Measurements from ENCODE around the gene TEC. TPM values are rescaled to one million over a fixed set of nuclear protein-coding genes. Genes with fewer than 3 reads are reported as not detected.

The TEC gene
- polyA plus RNA-seq, 1 donor from 2014 or later = not detected

GRCh38 chr4:48129307-48130014, 140.2 kb downstream of the TEC start:
- Histone ChIP-seq H2AFZ (ENCODE audit: low read depth, low read length) (no peak overlapping the region), H3F3A (ENCODE audit: insufficient read depth, low read length, poor library complexity, severe bottlenecking) (no peaks in the 10 kb centered on the region), H3K4me3 (ENCODE audit: low read length) (no peak overlapping the region), H4K20me1 (ENCODE audit: insufficient read depth) (no peaks in the 10 kb centered on the region), H3K9me2 (ENCODE audit: insufficient read depth, low read length) (no peaks in the 10 kb centered on the region), H3K9ac (ENCODE audit: low read length) (no peak overlapping the region), H3K36me3 (ENCODE audit: insufficient read depth, low read length) (no peaks in the 10 kb centered on the region), H3K27ac (ENCODE audit: low read length) (no peak overlapping the region), H3K27me3 (ENCODE audit: insufficient read depth, low read depth, low read length) (no peaks in the 10 kb centered on the region), H3K79me2 (replicated peaks; ENCODE audit: insufficient read depth, low read length) (no peaks in the 10 kb centered on the region), H3K4me2 (ENCODE audit: low read length) (no peak overlapping the region), H3K9me3 (ENCODE audit: low read length) (no peaks in the 10 kb centered on the region)
- TF ChIP-seq RAD21 (conservative IDR thresholded peaks at IDR 0.05) (no peak), TAF1 (IDR thresholded peaks at IDR 0.05; ENCODE audit: low read depth) (no peak), EZH2 (IDR thresholded peaks at IDR 0.05; ENCODE audit: borderline replicate concordance, insufficient read depth, low read length, poor library complexity, severe bottlenecking) (no peak), EP300 (conservative IDR thresholded peaks at IDR 0.05; ENCODE audit: poor library complexity, severe bottlenecking) (no peak), SMC3 (conservative IDR thresholded peaks at IDR 0.05; ENCODE audit: poor library complexity) (no peak), REST (IDR thresholded peaks at IDR 0.05; ENCODE audit: borderline replicate concordance) (no peak), CTCF (IDR thresholded peaks at IDR 0.05; ENCODE audit: poor library complexity, severe bottlenecking) (no peak), MXI1 (conservative IDR thresholded peaks at IDR 0.05; ENCODE audit: poor library complexity, severe bottlenecking) (no peak), POLR2AphosphoS5 (IDR thresholded peaks at IDR 0.05) (no peak)

DNA sequence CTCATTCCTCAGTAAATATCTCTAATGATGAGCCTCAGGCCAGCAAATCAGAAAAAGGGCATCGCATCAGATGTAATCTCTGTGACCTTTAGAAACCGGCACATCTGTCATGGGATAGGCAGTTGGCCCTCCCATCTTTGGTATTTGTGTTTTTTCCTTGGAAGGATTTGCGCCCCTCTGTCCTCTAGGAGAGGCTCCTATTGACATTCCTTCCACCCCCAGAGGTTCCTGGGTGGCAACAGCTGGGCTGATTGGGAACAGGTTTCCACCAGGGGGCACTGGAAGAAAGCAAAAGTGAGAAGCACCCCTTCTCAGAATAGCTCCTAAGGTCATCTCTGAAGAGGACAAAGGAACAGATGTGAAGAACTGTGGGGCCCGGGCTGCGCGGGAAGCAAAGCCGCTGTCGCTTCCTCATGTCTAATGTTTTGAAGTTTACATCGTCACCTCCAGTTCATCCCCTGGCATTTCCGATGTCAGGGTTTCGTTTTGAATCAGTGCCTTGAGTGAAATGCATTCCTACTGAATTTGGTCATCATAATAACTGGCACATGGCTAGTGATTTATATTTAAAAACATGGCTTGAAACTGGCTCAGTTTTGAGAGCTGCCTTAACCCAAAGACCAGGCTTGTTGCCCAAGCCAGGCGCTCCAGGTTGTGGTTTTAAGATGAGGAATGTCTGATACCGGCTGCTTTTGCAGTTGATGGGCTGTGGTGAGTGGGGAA, 141.8 kb downstream of the TEC start:
- TF ChIP-seq TAF1 (IDR thresholded peaks at IDR 0.05; ENCODE audit: low read depth) (no peak), POLR2AphosphoS5 (IDR thresholded peaks at IDR 0.05) (no peak), RAD21 (conservative IDR thresholded peaks at IDR 0.05) (peak; percentile 24), EP300 (conservative IDR thresholded peaks at IDR 0.05; ENCODE audit: poor library complexity, severe bottlenecking) (no peak), SMC3 (conservative IDR thresholded peaks at IDR 0.05; ENCODE audit: poor library complexity) (peak; percentile 26), REST (IDR thresholded peaks at IDR 0.05; ENCODE audit: borderline replicate concordance) (no peak)
- no peaks in the 10 kb centered on the region for H4K20me1 ChIP-seq (ENCODE audit: insufficient read depth)
- H3K9me3 ChIP-seq (ENCODE audit: low read length) = no peaks in the 10 kb centered on the region
- no peaks in the 10 kb centered on the region for H3F3A ChIP-seq (ENCODE audit: insufficient read depth, low read length, poor library complexity, severe bottlenecking)
- no peaks in the 10 kb centered on the region for H3K36me3 ChIP-seq (ENCODE audit: insufficient read depth, low read length)
- no peak overlapping the region for H3K4me2 ChIP-seq (ENCODE audit: low read length)
- H3K79me2 ChIP-seq (replicated peaks; ENCODE audit: insufficient read depth, low read length) = no peaks in the 10 kb centered on the region
- H3K27ac ChIP-seq (ENCODE audit: low read length) = no peak overlapping the region
- H3K9me2 ChIP-seq (ENCODE audit: insufficient read depth, low read length) = no peaks in the 10 kb centered on the region
- no peaks in the 10 kb centered on the region for H3K27me3 ChIP-seq (ENCODE audit: insufficient read depth, low read depth, low read length)
- H3K9ac ChIP-seq (ENCODE audit: low read length) = no peak overlapping the region
- no peak overlapping the region for H2AFZ ChIP-seq (ENCODE audit: low read depth, low read length)
- H3K4me3 ChIP-seq (ENCODE audit: low read length) = no peak overlapping the region
